ENCODE measurements around the gene OSBP2.
"Not testable (repeated sequence)": the region's sequence is repeated elsewhere in the genome, so short reads cannot be mapped to it uniquely, and the experiment has no call there.

The OSBP2 gene

DNA sequence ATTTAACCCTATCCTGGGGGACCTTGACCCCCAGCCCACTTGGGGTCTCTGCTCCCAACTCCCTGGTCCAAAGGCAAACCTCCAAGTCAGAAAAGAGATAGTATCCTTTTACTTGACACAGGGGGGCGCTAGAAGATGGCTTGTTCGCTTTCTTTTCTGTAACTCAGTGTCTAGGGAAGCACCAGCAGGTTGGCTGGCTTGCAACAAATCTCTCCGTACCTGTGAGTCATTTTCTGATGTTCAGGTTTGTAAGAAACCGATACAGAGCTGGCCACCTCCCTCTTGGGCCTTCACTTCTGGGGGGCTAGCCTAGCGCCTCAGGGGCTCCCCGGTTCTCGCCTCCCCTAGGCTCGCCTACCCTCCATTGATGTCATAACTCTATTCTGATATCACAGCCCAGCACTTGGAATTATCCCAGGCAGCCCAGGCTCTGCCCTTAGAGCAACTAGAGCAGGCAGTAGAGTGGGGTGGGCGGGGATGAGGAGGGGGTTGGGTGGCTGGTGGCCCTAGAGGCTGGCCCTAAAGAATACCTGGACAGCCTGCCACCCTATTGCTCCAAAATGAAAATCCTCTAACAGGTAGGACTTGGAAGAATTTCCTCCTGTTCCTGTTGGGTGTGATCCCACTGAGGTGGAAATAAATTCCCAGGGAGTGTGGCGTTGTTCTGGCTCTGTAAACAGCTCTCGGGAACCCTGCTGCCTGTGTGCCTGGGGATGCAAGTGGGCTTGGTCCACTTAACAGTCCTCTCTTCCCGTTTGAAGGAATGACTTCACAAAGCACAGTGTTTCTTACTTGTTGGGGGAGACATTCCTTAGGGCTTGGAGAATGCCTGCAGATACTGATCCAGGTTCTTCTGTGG lies 69.4 kb downstream of the OSBP2 start:
- TF ChIP-seq, protein P1, sequence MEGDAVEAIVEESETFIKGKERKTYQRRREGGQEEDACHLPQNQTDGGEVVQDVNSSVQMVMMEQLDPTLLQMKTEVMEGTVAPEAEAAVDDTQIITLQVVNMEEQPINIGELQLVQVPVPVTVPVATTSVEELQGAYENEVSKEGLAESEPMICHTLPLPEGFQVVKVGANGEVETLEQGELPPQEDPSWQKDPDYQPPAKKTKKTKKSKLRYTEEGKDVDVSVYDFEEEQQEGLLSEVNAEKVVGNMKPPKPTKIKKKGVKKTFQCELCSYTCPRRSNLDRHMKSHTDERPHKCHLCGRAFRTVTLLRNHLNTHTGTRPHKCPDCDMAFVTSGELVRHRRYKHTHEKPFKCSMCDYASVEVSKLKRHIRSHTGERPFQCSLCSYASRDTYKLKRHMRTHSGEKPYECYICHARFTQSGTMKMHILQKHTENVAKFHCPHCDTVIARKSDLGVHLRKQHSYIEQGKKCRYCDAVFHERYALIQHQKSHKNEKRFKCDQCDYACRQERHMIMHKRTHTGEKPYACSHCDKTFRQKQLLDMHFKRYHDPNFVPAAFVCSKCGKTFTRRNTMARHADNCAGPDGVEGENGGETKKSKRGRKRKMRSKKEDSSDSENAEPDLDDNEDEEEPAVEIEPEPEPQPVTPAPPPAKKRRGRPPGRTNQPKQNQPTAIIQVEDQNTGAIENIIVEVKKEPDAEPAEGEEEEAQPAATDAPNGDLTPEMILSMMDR (IDR thresholded peaks at IDR 0.05; ENCODE audit: insufficient read depth, missing control alignments): peak; percentile 74
- peak; percentile 29 for DNase-seq (ENCODE audit: insufficient read length, low spot score)
- no peak for FAIRE-seq

DNA sequence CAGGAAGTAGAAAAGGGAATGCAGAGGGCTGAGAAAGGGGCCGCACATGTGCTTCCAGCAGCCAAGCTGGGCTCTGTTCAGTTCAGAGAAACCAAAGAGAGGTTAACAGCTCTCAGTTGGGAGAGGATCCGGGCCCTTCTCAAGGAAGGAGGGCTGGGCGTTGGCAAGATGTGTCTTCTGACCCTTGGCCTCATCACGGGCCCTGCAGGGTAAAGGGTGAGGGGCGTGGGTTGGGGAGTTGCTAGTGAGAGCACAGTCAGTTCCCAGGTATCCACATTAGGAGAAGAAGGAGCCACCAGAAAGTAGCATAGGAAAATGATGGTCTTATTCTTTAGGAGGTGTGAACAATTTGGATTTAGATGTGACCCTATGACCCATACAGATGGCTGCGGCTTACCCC lies 73.0 kb downstream of the OSBP2 start:
- TF ChIP-seq, protein P1 (IDR thresholded peaks at IDR 0.05; ENCODE audit: insufficient read depth, missing control alignments): no peak
- no peak for DNase-seq (ENCODE audit: insufficient read length, low spot score)
- no peak for FAIRE-seq

DNA sequence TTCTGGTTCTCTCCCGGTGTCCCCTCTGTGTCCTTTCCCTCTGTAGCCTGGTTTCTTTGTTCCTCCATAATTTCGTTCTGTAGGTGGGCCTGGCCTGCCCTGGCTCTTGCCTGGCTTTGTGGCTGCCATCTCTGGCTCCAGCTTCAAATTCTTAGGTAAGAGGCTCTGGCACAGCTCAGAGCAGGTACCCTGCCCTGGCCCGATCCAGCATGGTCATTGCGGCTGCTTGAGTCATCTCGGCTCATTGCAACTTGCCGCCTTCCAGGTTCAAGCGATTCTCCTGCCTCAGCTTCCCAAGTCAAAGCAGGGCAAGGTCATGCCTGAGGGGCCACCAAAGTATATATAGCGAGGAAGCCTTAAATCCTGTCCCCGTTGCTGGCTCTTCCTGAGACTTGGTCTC lies 76.0 kb downstream of the OSBP2 start:
- DNase-seq (ENCODE audit: insufficient read length, low spot score) (no peak), FAIRE-seq (no peak)
- TF ChIP-seq, protein P1 (IDR thresholded peaks at IDR 0.05; ENCODE audit: insufficient read depth, missing control alignments): no peak

DNA sequence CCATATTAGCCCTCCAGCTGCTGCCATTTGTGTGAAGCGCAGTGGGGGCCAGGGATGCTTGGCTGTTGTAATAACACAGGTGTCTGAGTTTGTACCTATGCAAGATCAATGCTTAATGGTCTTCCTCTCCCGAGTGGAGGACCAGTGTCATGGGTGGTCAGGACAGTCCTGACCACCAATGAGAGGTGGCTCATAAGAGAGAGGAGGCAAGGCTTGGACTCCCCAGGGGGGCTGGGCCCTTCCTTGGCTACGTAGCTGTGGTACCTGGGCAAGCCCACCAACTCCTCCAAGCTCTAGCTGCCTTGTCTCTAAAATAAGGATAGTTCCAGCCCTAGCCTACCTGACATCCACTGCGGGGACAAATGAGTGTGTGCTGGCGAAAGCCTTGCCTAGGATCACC lies 79.2 kb downstream of the OSBP2 start:
- DNase-seq (ENCODE audit: insufficient read length, low spot score) (no peak), FAIRE-seq (no peak)
- TF ChIP-seq, protein P1 (IDR thresholded peaks at IDR 0.05; ENCODE audit: insufficient read depth, missing control alignments): no peak

DNA sequence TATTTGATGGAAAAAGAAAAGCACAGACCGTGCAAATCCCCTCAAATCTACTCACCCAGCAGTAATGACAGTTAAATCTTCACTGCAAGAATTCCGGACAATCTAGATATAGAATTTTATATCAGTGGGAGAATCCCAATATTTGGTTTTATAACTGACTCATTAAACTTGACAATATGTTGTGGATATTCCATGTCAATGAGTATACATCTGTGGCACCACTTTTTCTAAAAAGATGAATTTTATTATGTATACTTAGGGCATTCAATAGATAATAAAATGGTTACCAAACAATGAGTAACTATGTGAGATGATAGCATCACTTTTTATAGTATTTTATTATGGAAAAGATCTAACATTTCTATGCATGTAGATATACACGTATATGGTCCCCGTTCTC lies 79.9 kb downstream of the OSBP2 start:
- FAIRE-seq (no peak), DNase-seq (ENCODE audit: insufficient read length, low spot score) (no peak)
- TF ChIP-seq, protein P1 (IDR thresholded peaks at IDR 0.05; ENCODE audit: insufficient read depth, missing control alignments): no peak

DNA sequence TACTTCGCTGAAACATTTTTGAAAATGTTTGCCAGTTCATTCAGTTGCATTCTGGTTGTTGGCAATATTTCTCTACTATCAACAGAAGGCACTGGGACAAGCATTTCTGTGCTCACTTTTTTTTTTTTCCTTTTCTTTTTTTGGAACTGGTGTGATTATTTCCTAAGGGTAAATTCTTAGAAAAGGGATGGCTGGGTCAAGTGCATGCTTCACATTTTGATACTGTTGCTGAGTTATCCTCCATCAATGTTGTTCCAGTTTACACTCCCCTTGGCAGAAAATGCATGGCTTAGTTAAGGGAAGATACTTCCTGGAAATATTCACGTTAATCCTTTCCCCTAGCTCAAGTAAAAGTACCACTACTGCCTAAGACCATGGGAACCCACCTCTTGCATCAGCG lies 81.8 kb downstream of the OSBP2 start:
- no peak for DNase-seq (ENCODE audit: insufficient read length, low spot score)
- no peak for FAIRE-seq
- TF ChIP-seq, protein P1 (IDR thresholded peaks at IDR 0.05; ENCODE audit: insufficient read depth, missing control alignments): no peak

DNA sequence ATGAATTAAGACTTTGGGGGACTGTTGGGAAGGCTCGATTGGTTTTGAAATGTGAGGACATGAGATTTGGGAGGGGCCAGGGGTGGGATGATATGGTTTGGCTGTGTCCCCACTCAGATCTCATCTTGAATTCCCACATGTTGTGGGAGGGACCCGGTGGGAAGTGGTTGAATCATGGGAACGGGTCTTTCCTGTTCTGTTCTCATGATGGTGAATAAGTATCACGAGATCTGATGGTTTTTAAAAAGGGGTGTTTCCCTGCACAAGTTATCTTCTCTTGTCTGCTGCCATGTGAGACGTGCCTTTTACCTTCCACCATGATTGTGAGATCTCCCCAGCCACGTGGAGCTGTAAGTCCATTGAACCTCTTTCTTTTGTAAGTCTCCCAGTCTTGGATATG lies 82.5 kb downstream of the OSBP2 start:
- not testable (repeated sequence) for FAIRE-seq; DNase-seq (ENCODE audit: insufficient read length, low spot score)
